H54 (cell line): Measurements from ENCODE around the gene TAAR2.
"Not testable (repeated sequence)": the region's sequence is repeated elsewhere in the genome, so short reads cannot be mapped to it uniquely, and the experiment has no call there.

Experiments
- DNase-seq: peaks from one replicate; pipeline ENCODE4 v3.0.0; 2011; ENCODE audit warnings: low spot score, mixed read lengths; ENCODE audit not compliant: insufficient read length
- FAIRE-seq: peaks from 3 replicates; lab custom pipeline; 2011; peaks lifted over from hg19 to GRCh38; lab: Jason Lieb, UNC
- POLR2A ChIP-seq: IDR thresholded peaks from 2 replicates; pipeline ENCODE4 v1.6.1; 2011; ENCODE audit warnings: low read depth, mild to moderate bottlenecking, low read length

Gene TAAR2

GRCh38 chr6:132624175-132624574, at the start of gene TAAR2:
Gene TAAR2, minus strand, starts transcription at chr6:132624275. Its CDS starts 0 bp downstream, at chr6:132624275.
- FAIRE-seq = no peak
- DNase-seq = no peak
- no peak for TF ChIP-seq POLR2A

GRCh38 chr6:132673376-132674094, 49.5 kb upstream of the TAAR2 start:
- no peak for DNase-seq
- no peak for FAIRE-seq
- no peak for TF ChIP-seq POLR2A

GRCh38 chr6:132671295-132671694, 47.2 kb upstream of the TAAR2 start:
- DNase-seq (no peak), FAIRE-seq (no peak)
- TF ChIP-seq POLR2A = no peak

- TF ChIP-seq POLR2A = no peak
- DNase-seq (peak; percentile 6), FAIRE-seq (no peak)
Measured at GRCh38 chr6:132669690-132670291, 45.7 kb upstream of the TAAR2 start.

- no peak for TF ChIP-seq POLR2A
- no peak for DNase-seq
- FAIRE-seq = no peak
Measured at GRCh38 chr6:132666118-132666517, 42.0 kb upstream of the TAAR2 start.

- FAIRE-seq (no peak), DNase-seq (no peak)
- TF ChIP-seq POLR2A = no peak
Measured at GRCh38 chr6:132664309-132665034, 40.4 kb upstream of the TAAR2 start.

- TF ChIP-seq POLR2A = no peak
- DNase-seq (no peak), FAIRE-seq (no peak)
Measured at GRCh38 chr6:132663661-132664060, 39.6 kb upstream of the TAAR2 start.

GRCh38 chr6:132661906-132662305, 37.8 kb upstream of the TAAR2 start:
- no peak for TF ChIP-seq POLR2A
- FAIRE-seq (no peak), DNase-seq (no peak)

- no peak for TF ChIP-seq POLR2A
- DNase-seq (no peak), FAIRE-seq (no peak)
Measured at GRCh38 chr6:132659082-132659481, 35.0 kb upstream of the TAAR2 start, which contains the start of gene TAAR1. Gene TAAR1, minus strand, starts transcription at chr6:132659182. Its CDS starts 13,179 bp downstream, at chr6:132646003.

- DNase-seq = no peak
- FAIRE-seq = no peak
Measured at GRCh38 chr6:132651062-132651461, 27.0 kb upstream of the TAAR2 start.

GRCh38 chr6:132650429-132650828, 26.4 kb upstream of the TAAR2 start:
- no peak for FAIRE-seq
- no peak for DNase-seq
- TF ChIP-seq POLR2A = no peak

More at GRCh38 chr6:132651062-132651461, 27.0 kb upstream of the TAAR2 start:
- TF ChIP-seq POLR2A = no peak

GRCh38 chr6:132648828-132649227, 24.8 kb upstream of the TAAR2 start:
- no peak for DNase-seq
- no peak for TF ChIP-seq POLR2A
- no peak for FAIRE-seq

- FAIRE-seq (no peak), DNase-seq (no peak)
- no peak for TF ChIP-seq POLR2A
Measured at GRCh38 chr6:132648356-132648755, 24.3 kb upstream of the TAAR2 start.

- no peak for FAIRE-seq
- no peak for DNase-seq
- no peak for TF ChIP-seq POLR2A
Measured at GRCh38 chr6:132643547-132643946, 19.5 kb upstream of the TAAR2 start.

- FAIRE-seq, DNase-seq: not testable (repeated sequence)
Measured at GRCh38 chr6:132637135-132637534, 13.1 kb upstream of the TAAR2 start.

GRCh38 chr6:132635906-132636305, 11.8 kb upstream of the TAAR2 start:
- not testable (repeated sequence) for FAIRE-seq, DNase-seq

GRCh38 chr6:132635288-132635687, 11.2 kb upstream of the TAAR2 start:
- not testable (repeated sequence) for DNase-seq, FAIRE-seq
